Spleen (tissue), 7 donors: ENCODE measurements around the gene RRH.

ENCODE experiments used
- CTCF ChIP-seq, 11 experiments: fragments of 200-600 bp in 7 of 11; fragments of 450-650 bp in 4 of 11; sonication (generic) in 4 of 11; IDR thresholded peaks in 8 of 11; conservative IDR thresholded peaks in 3 of 11; 1 replicate in 7 of 11; 2 replicates in 4 of 11; pipeline versions ENCODE4 v1.4.0 to v1.8.0; 2016 to 2021; ENCODE audit warnings: antibody characterized with exemption in 11 of 11, inconsistent platforms in 4 of 11, mild to moderate bottlenecking in 1 of 11
- POLR2A ChIP-seq, 3 donors: fragments of 450-650 bp; IDR thresholded peaks; one replicate each; pipeline ENCODE4 v1.5.1; 2017; ENCODE audit warnings: antibody characterized with exemption in 3 of 3, mild to moderate bottlenecking in 1 of 3
- POLR2AphosphoS5 ChIP-seq, 3 donors: sonication (generic); formaldehyde crosslinking; IDR thresholded peaks; one replicate each; pipeline ENCODE4 v1.5.1; 2017; ENCODE audit warnings: antibody characterized with exemption in 3 of 3
- donor health status: DM: no; HTN: no; CAD: no; lungs with moderate emphysema.
- donor health status: DM: no; HTN: no; CAD: no.
- donor health status: DM: no; HTN: no; CAD: no.

- TF ChIP-seq CTCF (IDR thresholded peaks at IDR 0.05 in 8 of 11, conservative IDR thresholded peaks at IDR 0.05 in 3 of 11) = no peak
- no peak for TF ChIP-seq POLR2AphosphoS5 (IDR thresholded peaks at IDR 0.05)
- TF ChIP-seq POLR2A (IDR thresholded peaks at IDR 0.05) = no peak
Measured at GRCh38 chr4:109786846-109787245, 40.9 kb upstream of the RRH start.
